Measurements from ENCODE around the gene PRR16.
"Not testable (repeated sequence)": the region's sequence is repeated elsewhere in the genome, so short reads cannot be mapped to it uniquely, and the experiment has no call there.

PRR16 gene

DNA sequence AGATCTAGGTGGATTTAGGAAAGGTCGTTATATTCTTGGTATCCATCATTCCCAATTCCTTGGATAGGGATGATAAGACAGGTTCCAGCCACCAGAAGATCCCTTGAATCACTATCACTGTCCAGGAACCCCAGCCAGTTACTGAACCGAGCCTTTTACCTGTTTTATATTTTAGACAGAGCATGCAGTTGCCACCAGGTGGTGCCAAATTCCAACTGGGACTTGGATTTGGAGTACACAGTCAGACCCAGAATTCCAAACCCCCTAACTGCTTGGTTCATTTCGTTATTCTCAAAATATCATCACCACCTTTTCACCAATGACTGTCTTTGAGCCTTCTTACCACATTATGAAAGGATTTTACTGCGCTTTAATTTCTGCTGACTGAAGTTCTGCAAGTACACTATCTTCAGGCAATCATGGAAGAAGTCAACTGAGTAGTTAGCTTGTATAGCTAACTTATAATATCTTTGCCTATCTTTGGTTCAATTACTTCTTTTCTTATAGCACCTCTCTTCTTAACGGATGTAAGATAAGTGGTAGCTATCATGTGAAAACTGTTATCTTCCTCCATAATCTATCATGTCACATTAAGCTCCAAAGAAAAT lies 191.8 kb downstream of the PRR16 start:
- DNase-seq (ENCODE audit: low read depth) = no peak

DNA sequence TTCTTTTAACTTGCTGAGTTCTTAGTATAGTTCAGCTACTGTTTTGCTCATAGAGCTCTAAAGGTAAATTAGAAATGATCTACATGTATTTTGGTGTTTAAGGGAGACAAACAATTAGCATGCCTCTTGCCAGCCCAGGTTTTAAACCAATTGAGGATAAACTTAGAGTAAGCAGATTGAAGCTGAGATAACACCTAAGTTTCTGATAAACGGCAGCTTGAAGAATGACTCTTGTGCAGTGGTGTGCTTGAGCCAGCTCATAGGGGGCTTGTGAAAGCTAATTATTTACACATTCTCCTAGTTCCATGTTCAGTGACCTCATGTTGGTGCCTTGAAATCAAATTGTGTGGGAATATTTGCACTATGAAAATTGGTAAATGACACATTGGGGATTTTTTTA lies 193.0 kb downstream of the PRR16 start:
- DNase-seq (ENCODE audit: low read depth) = no peak

DNA sequence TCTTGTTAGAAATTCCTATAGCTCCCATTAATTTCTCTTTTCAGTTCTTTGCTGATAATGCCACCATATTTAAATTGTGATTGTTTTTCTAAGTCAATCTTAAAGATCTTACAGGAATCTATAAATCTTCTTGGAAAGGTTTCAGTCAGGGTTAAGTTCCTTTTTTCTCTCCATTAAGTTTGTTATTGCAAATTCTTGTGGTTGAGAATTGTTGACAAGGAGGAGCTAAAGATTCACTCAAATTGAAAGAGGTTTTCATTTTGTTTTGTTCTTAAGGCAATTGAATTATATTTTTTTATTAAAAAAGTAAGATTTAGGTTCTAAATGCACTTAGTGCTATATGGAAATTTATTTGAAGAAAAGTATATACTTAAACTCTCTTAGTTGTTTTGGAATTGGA lies 213.4 kb downstream of the PRR16 start:
- DNase-seq (ENCODE audit: low read depth) = no peak

DNA sequence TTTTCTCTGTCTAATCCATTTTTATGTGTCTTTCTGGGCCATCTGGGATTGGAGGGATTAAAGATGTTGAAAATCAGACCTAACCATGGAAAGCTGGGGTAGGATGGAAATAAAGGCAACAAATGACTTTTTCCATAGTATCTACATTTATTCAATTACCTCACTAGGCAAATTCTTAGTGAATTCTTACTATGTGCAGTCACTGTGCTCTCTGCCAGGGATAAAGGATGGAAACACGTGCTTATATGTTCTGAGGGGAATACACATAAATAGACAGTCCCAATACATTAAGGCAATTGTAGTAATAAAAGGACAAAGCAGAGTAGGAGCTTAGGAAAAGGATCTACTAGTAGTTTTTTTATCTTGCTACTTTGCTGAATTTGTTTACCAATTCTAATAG lies 214.2 kb downstream of the PRR16 start:
- DNase-seq (ENCODE audit: low read depth) = no peak

DNA sequence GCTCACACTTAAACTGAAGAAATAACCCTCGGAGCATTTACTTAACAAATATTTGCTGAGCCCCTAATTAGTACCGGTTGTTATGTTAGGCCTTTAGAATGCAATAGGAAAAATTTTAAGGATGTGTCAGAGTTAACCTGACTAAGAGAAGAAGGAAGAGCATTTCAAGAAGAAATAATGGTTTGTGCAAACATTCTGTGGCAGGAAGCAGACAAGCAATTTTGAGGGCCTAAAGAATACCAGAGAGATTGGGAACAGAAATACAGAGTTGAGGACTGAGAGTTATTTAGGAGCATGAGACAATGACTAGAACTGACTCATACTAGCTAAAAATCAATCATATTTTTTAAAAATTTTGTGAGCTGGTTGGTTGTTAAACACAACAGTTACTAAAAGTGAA lies 218.8 kb downstream of the PRR16 start:
- DNase-seq (ENCODE audit: low read depth) = peak; percentile 41

DNA sequence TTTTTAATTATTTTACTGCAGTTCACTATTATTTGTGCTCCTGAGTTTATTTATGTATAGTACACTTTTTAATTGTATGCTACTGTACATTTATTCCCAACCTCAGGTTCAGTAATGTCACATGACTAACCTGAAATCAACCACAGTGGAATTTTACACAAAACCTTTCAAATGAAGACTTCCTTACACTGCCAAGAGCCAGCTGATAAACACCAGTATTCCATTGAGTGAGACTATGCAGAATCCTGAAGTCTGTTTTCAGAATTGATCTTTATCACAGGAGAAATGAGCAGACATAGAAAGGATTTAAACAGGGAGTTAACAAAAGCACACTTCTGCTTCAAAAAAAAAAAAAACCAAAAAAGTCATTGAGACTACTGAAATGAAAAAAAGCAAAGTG lies 219.5 kb downstream of the PRR16 start:
- no peak for DNase-seq (ENCODE audit: low read depth)

DNA sequence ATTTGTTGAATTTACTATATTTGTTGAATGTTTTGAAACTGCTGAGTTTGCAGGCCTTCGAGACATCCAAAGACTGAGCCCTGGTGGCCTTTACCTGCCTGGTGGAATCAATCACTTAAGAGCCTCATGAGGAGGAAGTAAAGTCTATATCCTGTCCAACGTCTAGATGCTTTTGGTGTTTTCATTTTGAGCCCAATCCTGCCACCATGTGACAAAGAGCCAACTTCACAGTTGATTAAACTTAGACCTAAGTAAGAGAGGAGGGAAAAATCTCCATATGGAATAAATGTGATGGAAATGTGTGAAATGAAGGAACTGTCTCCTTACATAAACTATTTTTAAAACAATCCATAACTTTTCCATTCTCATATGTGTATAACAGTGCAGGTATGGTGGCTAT lies 220.1 kb downstream of the PRR16 start:
- no peak for DNase-seq (ENCODE audit: low read depth)

DNA sequence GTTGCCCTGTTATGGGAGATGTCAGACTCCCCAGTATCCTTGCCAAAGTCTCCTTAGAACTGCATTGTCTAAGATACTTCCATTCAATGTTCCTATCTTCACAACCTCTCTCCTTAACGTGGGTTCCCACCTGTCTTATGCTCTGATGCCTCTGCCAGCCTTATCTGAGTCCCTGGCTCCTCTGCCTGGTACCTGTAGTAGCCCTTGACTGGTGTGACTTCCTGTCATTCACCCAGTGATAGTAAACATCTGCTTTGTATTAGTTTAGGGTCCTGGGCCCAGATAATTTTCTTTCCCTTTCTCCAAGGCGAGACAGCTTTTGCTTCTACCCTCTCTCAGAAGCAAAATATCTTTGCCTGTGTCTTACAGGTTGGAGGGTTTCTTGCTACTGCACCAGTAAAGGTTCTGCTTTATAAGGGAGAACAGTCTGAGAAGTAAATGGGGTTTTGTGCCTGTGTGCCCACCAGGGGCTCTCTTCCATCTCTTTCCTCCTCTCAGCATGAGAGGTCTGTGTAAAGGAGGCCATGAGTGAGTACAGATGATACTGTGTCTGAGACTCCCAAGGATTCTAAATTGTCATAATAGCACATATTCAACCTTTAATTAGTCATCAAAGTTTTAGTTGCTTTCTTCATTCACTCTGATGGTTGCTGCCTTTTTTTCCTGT lies 220.8 kb downstream of the PRR16 start:
- DNase-seq (ENCODE audit: low read depth) = no peak

DNA sequence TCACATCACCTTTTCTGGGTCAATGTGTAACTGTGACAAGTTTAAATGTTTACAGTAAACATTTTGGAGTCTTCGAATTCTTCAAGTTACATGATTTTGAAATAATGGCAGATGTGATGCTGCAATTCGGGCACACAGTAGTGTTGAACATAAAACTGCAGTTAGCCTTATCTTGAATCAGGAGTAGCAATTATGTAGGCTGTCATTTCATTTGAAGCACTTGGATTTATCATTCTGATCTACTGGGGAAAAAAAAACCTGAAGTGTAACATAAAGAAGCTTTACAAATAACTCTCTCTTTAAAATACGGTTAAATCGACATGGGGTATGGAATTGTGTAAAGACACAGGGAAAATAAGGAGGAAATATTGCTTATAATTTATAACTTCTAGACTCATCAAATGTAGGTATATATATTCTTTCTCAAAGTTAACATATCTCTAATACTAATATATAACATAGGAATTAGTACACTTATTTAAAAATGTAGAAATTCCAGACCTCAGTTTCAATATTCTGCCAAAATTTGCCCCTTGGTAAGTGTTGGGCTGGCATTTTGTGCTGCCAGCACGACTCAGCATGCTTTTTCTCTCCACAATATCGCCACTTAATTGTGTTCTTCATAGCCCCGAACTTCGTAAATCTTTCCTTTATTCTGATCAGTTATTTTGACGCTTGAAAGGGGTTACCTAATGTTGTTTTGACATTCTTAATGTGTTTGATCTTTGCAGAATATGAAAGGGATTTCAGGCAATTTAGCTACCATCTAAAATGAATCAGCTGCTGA lies 226.7 kb downstream of the PRR16 start:
- DNase-seq (ENCODE audit: low read depth) = no peak

DNA sequence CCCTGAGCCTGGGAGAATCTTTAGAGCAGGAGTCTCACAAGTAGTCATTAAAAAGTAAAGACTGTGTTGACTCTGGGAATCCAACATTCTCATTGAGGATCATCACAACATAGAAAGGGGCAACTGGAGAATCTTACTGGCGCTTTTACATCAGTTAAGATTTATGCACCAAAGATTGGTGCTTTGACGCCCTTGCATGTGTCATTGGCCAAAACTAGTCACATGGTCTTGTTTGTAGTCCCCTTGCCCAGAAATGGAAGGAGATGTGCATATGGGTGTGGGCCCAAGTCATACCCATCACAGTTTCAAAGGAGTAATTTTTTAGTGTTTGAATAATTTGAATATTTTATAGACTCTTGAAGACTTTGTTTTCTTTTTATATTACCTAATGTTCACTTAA lies 228.2 kb downstream of the PRR16 start:
- DNase-seq (ENCODE audit: low read depth) = no peak

DNA sequence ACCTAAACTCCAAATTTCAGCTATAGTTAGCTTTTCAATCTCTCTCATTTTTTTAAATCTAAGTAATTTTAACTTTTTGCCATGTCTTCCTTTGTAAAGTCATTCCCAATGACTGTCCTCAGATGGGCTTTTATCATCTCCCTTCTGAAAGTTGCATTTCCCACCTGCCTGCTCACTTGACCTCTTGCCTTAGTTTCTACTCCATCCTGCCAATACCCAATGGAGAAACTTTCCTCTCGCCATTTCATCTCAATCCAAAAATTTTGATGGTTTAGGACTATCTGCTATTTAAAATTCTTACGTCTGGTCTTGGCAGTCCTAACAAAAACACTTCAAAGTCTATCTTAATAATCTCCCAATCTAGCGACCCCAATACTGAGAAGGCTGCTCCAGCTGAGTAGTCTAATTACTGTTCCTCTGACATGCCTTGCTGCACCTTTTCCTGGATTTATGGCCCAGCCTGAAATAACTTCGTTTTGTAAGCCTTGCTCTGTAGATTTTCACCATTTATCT lies 231.3 kb downstream of the PRR16 start:
- no peak for DNase-seq (ENCODE audit: low read depth)

DNA sequence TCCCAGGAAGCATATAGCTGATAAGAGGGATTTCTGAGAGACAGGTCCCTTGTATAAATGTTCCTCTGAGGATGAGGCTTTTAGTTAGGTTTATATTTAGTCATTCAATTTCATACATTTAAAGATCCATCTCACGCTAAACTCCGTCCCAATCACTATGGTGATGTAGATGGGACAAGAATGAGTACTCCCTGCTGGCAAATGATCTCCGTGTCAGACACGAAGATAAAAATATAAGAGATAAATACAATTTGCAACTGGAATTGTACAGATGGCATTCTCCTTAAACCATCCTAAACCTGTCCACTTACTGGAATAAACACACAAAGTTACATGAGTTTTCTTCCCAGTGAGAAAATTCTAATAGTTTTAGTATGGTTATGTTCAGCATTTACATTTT lies 233.0 kb downstream of the PRR16 start:
- no peak for DNase-seq (ENCODE audit: low read depth)

DNA sequence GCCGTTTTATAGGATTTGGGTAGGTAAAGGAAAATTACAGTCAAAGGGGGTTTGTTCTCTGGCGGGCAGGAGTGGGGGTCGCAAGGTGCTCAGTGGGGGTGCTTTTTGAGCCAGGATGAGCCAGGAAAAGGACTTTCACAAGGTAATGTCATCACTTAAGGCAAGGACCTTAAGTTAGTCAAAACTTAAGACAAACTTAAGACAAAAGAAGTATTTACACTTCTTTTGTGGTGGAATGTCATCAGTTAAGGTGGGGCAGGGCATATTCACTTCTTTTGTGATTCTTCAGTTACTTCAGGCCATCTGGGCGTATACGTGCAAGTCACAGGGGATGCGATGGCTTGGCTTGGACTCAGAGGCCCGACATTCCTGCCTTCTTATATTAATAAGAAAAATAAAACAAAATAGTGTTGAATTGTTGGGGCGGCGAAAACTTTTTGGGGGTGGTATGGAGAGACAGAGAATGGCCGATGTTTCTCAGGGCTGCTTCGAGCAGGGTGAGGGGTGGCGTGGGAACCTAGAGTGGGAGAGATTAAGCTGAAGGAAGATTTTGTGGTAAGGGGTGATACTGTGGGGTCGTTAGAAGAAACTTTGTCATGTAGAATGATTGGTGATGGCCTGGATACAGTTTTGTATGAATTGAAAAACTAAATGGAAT lies 233.7 kb downstream of the PRR16 start:
- DNase-seq (ENCODE audit: low read depth) = not testable (repeated sequence)

DNA sequence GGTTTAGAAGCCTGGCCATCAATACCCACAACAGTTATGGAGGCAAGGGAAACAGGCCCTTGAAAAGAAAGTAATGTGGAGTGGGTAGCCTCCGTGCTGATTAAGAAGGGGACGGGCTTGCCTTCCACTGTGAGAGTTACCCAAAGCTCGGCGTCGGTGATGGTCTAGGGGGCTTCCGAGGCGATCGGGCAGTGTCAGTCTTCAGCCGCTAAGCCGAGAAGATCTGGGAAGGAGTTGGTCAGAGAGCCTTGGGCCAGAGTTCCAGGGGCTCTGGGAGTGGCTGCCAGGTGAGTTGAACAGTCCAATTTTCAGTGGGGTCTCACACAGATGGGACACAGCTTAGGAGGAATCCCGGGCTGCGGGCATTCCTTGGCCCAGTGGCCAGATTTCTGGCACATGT lies 236.6 kb downstream of the PRR16 start:
- not testable (repeated sequence) for DNase-seq (ENCODE audit: low read depth)

DNA sequence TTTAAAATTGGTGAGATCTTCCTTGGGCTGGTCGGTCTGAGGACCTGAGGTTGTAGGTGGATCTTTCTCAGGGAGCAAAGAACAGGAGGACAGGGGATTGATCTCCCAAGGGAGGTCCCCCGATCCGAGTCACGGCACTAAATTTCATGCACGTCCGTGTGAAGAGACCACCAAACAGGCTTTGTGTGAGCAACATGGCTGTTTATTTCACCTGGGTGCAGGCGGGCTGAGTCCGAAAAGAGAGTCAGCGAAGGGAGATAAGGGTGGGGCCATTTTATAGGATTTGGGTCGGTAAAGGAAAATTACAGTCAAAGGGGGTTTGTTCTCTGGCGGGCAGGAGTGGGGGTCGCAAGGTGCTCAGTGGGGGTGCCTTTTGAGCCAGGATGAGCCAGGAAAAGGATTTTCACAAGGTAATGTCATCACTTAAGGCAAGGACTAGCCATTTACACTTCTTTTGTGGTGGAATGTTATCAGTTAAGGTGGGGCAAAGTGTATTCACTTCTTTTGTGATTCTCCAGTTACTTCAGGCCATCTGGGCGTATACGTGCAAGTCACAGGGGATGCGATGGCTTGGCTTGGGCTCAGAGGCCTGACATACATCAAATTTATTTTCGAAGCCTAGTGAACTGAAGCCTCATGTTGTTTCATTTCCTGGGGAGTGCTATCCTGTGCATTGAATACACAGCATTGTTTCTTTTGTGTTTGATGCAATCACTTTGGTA lies 238.9 kb downstream of the PRR16 start:
- DNase-seq (ENCODE audit: low read depth) = not testable (repeated sequence)

DNA sequence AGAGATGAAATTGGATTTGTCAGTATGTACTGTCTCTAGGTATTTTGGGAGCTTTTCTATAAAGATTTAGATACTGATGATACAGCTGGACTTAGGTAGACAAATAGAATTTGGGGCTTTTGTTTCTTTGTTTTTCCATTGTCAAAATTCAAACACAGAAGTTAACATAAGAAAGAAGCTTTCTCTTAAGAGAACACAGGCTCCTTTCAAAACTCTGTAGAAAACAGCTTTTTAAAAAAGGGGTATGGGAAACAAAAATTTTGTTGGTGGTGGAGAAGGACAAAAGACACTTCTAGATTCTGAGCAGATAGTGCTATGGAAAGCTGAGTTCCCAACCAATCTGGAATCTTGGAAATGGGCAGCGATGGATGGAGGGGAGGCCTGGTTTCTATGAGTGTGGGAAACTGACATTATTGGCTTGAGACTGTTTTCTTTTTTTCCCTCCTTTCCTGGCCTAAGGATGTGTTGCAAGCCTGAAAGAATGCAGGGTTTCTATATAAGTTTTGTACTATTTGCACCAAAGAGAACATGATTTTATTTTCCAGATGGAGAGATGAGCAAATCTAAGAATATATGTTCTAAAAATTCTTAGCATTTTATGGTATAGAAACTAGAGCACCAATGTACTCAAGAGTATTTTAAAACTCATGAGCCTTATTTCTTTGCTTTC lies 240.0 kb downstream of the PRR16 start:
- DNase-seq (ENCODE audit: low read depth) = no peak

DNA sequence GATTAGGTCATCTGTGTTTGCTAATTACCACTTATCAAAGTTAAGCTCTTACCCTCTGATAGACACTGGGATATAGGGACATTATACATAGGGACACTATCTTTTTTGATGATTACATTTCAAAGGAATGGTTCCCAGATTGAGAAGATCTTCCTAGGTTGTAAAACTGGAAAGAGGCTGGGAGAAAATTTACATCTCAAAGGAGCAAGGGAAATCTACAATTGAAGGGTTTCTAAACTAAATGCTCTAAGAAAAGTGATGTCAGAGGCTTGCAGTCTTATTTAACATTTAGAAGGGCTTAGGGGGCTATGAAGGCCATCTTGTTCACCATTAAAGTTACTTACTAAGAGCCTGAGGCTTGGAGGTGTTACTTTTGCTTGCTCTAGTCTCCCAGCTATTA lies 242.8 kb downstream of the PRR16 start:
- no peak for DNase-seq (ENCODE audit: low read depth)

DNA sequence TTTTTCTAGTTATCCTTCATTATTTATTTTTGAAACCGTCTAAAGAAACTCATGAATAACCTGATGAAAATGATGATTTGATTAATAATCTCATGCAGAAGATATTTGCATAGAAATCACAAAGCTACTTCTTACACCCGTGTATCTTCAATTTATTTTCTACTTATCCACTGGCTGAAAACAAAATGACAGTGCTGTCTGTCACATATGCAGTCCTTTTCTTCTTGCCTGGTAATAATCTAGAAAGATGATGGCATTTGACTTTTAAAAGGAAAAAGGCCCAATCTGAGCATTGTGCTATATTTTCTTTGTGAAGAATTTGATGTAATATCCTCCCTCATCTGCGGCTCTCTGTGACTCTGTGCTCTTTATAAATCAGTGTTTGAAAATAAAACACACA lies 253.3 kb downstream of the PRR16 start:
- no peak for DNase-seq (ENCODE audit: low read depth)

DNA sequence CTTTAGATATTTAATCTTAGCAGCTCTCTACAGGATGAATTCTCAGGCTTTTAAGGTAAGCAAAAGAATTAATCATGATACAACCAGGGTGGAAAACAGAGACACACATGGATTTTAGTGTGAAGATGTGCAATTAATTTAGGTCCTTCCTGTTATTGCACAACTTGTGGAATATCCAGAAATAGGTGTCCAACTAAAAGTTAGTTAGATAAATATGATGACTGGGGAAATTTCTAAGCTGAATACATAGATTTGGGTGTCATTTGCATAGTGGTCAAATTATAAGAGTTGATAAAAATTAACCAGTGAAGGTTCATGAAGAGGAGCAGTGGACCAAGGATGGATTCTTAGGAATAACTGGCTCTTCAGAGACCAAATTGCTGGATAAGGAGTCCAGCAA lies 266.1 kb downstream of the PRR16 start:
- no peak for DNase-seq (ENCODE audit: low read depth)

DNA sequence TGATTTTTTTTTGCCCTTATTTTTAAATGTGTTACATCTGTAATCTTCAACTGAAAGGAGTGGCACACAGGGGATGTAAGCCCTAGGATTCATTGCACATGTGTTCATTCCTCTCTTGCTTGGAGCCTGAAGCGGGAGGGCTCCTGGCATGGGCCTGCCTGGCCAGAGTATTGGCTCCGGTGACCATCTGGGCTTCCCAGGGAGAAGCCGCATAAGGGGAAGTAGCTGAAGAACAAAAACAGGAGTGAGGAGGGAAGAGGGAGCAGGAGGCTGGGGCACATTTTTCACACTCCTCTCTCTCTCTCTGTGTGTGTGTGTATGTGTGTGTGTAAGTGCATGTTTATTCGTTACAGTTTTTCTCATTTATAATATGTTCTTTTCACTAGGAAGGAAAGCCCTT lies 269.9 kb downstream of the PRR16 start:
- peak; percentile 12 for DNase-seq (ENCODE audit: low read depth)

DNA sequence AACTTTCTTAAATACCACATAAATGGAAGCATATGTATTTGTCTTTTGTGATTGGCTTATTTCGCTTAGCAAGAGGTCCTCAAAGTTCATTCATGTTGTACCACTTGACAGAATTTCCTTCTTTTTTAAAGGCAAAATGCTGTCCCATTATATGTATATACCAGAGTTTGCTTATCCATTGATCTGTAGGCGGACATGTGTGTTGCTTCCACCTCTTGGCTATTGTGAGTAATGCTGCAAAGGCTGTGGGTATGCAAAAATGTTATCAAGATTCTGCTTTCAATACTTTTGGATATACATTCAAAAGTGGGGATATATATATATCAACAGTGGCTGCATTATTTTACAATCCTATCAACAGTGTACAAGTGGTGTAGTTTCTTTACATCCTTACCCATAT lies 271.0 kb downstream of the PRR16 start:
- no peak for DNase-seq (ENCODE audit: low read depth)

Data from GM04504 (cell line).